ENCODE measurements around the gene RFLNA. TPM values are rescaled to one million over a fixed set of nuclear protein-coding genes. Genes with fewer than 3 reads are reported as not detected.

Gene RFLNA
- total and polyA plus RNA-seq, 4 donors = 0.40 to 1.8 (median 1.4) TPM

DNA sequence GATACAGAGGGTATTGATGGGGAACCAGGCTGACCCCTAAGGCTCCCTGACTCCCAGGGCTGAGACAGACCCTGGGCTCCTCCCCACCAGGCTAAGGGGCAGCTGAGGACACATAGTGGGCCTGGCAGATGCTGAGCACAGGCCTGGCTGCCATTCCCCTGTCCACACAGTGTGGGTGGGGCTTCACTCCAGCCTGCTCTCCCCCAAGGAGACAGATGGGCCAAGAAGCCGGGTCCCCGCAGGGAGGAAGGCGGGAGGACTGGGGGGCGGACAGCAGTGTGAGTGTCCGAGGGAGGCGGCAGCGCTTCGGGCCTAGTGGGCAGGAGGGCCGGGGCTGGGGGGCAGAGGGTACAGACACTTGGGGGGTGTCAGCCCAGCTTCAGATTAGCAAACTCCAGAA, 32.0 kb downstream of the RFLNA start:
- 84 to 88% methylated on average over 9 of the region's 9 CpGs for WGBS, 2 donors
- ATAC-seq (ENCODE audit: insufficient read depth, low FRiP score) = no peak
- H3K27me3 ChIP-seq (ENCODE audit: control insufficient read depth in 3 of 3, insufficient read depth in 3 of 3, low read length in 2 of 3) = no peaks in the 10 kb centered on the region
- no peak overlapping the region for H3K9ac ChIP-seq (ENCODE audit: insufficient read depth in 1 of 2, low read length in 2 of 2)
- peaks cover 0 to 7% (median 3%) of the 10 kb centered on the region in 5 donors for H3K4me1 ChIP-seq (ENCODE audit: control insufficient read depth in 5 of 5, insufficient read depth in 5 of 5, low read length in 5 of 5)
- no peak overlapping the region for H3K4me3 ChIP-seq
- TF ChIP-seq, protein P1, sequence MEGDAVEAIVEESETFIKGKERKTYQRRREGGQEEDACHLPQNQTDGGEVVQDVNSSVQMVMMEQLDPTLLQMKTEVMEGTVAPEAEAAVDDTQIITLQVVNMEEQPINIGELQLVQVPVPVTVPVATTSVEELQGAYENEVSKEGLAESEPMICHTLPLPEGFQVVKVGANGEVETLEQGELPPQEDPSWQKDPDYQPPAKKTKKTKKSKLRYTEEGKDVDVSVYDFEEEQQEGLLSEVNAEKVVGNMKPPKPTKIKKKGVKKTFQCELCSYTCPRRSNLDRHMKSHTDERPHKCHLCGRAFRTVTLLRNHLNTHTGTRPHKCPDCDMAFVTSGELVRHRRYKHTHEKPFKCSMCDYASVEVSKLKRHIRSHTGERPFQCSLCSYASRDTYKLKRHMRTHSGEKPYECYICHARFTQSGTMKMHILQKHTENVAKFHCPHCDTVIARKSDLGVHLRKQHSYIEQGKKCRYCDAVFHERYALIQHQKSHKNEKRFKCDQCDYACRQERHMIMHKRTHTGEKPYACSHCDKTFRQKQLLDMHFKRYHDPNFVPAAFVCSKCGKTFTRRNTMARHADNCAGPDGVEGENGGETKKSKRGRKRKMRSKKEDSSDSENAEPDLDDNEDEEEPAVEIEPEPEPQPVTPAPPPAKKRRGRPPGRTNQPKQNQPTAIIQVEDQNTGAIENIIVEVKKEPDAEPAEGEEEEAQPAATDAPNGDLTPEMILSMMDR (IDR thresholded peaks at IDR 0.05; ENCODE audit: control extremely low read depth, extremely low read depth) = no peak
- peaks cover 0 to 20% (median 9%) of the 10 kb centered on the region in 4 donors for H3K9me3 ChIP-seq (ENCODE audit: control insufficient read depth in 4 of 4, insufficient read depth in 3 of 4, low read length in 3 of 4)
- DNase-seq = no peak
- H3K27ac ChIP-seq (ENCODE audit: low read depth in 1 of 2, low read length in 1 of 2) = peak overlapping the region in 1 of 2 donors; percentile 61
- H3K36me3 ChIP-seq (ENCODE audit: control insufficient read depth in 4 of 4, insufficient read depth in 4 of 4, low read length in 4 of 4) = peaks cover 15 to 69% (median 36%) of the 10 kb centered on the region in 4 donors

DNA sequence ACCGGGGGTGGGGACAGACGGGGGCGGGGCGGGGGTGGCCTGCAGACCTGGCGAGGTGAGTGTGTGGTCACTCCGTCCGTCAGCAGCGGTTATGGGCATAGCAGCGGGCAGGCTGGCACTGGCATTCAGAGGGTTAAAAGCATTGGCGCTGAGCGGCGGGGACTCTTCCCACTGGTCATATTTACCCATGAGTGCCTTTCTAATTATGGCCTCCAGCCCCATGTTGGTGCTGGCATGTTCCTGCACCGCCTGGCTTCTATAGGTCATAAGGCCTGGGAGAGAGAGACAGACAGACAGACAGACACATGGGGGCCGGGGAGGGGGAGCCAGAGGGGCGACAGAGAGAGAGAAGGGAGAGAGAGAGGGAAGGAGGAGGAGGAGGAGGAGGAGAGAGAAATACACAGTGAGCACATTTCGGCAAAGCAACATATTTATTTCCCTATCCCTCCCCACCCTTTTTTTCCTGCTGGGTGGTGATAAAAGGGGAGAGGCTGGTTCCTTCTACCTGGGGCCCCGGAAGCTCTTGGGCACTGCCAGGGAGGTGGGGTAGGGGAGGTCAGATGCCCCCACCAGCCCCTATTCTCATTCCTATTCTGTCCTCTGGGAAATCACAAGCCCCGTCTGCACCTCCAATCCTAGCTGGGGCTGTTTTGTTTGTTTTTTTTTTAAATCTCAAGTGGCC, 32.6 kb downstream of the RFLNA start:
- ATAC-seq (ENCODE audit: insufficient read depth, low FRiP score) (no peak), DNase-seq (no peak)
- Histone ChIP-seq H3K4me1 (ENCODE audit: control insufficient read depth in 5 of 5, insufficient read depth in 5 of 5, low read length in 5 of 5) (peaks cover 0 to 7% (median 3%) of the 10 kb centered on the region in 5 donors), H3K9ac (ENCODE audit: insufficient read depth in 1 of 2, low read length in 2 of 2) (no peak overlapping the region), H3K4me3 (no peak overlapping the region), H3K9me3 (ENCODE audit: control insufficient read depth in 4 of 4, insufficient read depth in 3 of 4, low read length in 3 of 4) (peaks cover 0 to 20% (median 9%) of the 10 kb centered on the region in 4 donors), H3K27me3 (ENCODE audit: control insufficient read depth in 3 of 3, insufficient read depth in 3 of 3, low read length in 2 of 3) (no peaks in the 10 kb centered on the region), H3K36me3 (ENCODE audit: control insufficient read depth in 4 of 4, insufficient read depth in 4 of 4, low read length in 4 of 4) (peaks cover 21 to 75% (median 41%) of the 10 kb centered on the region in 4 donors), H3K27ac (ENCODE audit: low read depth in 1 of 2, low read length in 1 of 2) (peak overlapping the region in 1 of 2 donors; percentile 70)
- 79 to 84% methylated on average over 18 of the region's 18 CpGs for WGBS, 2 donors
- TF ChIP-seq, protein P1 (IDR thresholded peaks at IDR 0.05; ENCODE audit: control extremely low read depth, extremely low read depth) = no peak

DNA sequence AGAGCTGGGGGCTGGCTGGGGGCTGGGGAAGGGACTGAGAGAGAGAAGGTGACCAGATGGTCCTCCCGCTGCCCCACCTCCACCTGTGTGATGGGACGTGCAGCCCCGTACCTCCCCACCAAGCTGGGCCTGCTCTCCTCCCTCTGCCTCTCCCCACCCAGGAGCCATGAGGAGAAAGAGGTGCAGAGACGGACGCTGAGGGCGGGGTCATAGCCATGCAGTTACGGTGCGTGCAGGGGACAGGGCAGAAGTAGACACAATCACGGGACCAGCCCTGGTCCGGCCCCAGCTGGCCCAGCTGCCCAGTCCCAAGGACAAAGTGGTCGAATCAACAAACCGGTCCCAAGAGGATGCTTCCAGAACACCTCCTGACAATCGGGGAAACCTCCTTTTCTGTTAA, 33.2 kb downstream of the RFLNA start:
- Histone ChIP-seq H3K4me1 (ENCODE audit: control insufficient read depth in 5 of 5, insufficient read depth in 5 of 5, low read length in 5 of 5) (peaks cover 0 to 7% (median 3%) of the 10 kb centered on the region in 5 donors), H3K36me3 (ENCODE audit: control insufficient read depth in 4 of 4, insufficient read depth in 4 of 4, low read length in 4 of 4) (peaks cover 24 to 81% (median 44%) of the 10 kb centered on the region in 4 donors), H3K27ac (ENCODE audit: low read depth in 1 of 2, low read length in 1 of 2) (peak overlapping the region; percentile 16 to 70), H3K4me3 (no peak overlapping the region), H3K9me3 (ENCODE audit: control insufficient read depth in 4 of 4, insufficient read depth in 3 of 4, low read length in 3 of 4) (peaks cover 0 to 20% (median 9%) of the 10 kb centered on the region in 4 donors), H3K27me3 (ENCODE audit: control insufficient read depth in 3 of 3, insufficient read depth in 3 of 3, low read length in 2 of 3) (no peaks in the 10 kb centered on the region), H3K9ac (ENCODE audit: insufficient read depth in 1 of 2, low read length in 2 of 2) (no peak overlapping the region)
- 81 to 84% methylated on average over 13 of the region's 13 CpGs for WGBS, 2 donors
- DNase-seq (no peak), ATAC-seq (ENCODE audit: insufficient read depth, low FRiP score) (no peak)
- TF ChIP-seq, protein P1 (IDR thresholded peaks at IDR 0.05; ENCODE audit: control extremely low read depth, extremely low read depth) = no peak

Data from lung (tissue), 12 donors.